Subcutaneous adipose tissue (tissue), 4 donors: Measurements from ENCODE around the gene CNIH2. TPM values are rescaled to one million over a fixed set of nuclear protein-coding genes. Genes with fewer than 3 reads are reported as not detected.

Experiments used
- CTCF ChIP-seq: fragments of 450-650 bp; IDR thresholded peaks from one replicate; pipeline ENCODE4 v1.5.1; 2016; ENCODE audit warnings: low read depth, mild to moderate bottlenecking, control low read depth, antibody characterized with exemption, moderate library complexity
- total RNA-seq, 4 donors: library from RNA; depleted of rRNA; stranded (reverse); fragments of >200 nt; gene quantifications; one replicate each; pipeline ENCODE4 v1.1.0, GENCODE V29; 2016

The CNIH2 gene
- total RNA-seq, 4 donors from 2014 or later, result not detected

GRCh38 chr11:66289548-66290329 lies 11.8 kb downstream of the CNIH2 start:
- TF ChIP-seq CTCF, result no peak

GRCh38 chr11:66290330-66290621 lies 12.3 kb downstream of the CNIH2 start:
- TF ChIP-seq CTCF, result no peak

- no peak for TF ChIP-seq CTCF
Measured at GRCh38 chr11:66291303-66291705, 13.3 kb downstream of the CNIH2 start.

GRCh38 chr11:66291706-66292542 lies 13.9 kb downstream of the CNIH2 start, which contains the start of gene TMEM151A:
TSS of gene TMEM151A (plus strand) at chr11:66291894. CDS start at chr11:66292014, 120 bp downstream.
- no peak for TF ChIP-seq CTCF

- TF ChIP-seq CTCF, result no peak
Measured at GRCh38 chr11:66292543-66293332, 14.8 kb downstream of the CNIH2 start.

- no peak for TF ChIP-seq CTCF
Measured at GRCh38 chr11:66293352-66293751, 15.4 kb downstream of the CNIH2 start.
